KOPT-K1 (cell line): ENCODE results near the gene ACP7.
"Not testable (repeated sequence)": the region's sequence is repeated elsewhere in the genome, so short reads cannot be mapped to it uniquely, and the experiment has no call there.

ENCODE experiments used
- H3K27ac ChIP-seq: fragments of 200-600 bp; sonication (generic); 2 replicates; pipeline ENCODE4 v1.5.1; 2016; ENCODE audit warnings: antibody characterized with exemption, mild to moderate bottlenecking, low read depth, low read length; ENCODE audit not compliant: poor library complexity, severe bottlenecking
- H3K36me3 ChIP-seq: fragments of 200-600 bp; sonication (generic); 2 replicates; pipeline ENCODE4 v1.5.1; 2017; ENCODE audit warnings: antibody characterized with exemption, mild to moderate bottlenecking, low read length, moderate library complexity; ENCODE audit not compliant: insufficient read depth
- H3K9me3 ChIP-seq: fragments of 200-600 bp; sonication (generic); 2 replicates; pipeline ENCODE4 v1.5.1; 2017; ENCODE audit warnings: antibody characterized with exemption, low read length, mild to moderate bottlenecking; ENCODE audit not compliant: insufficient read depth, poor library complexity, severe bottlenecking

Gene ACP7

DNA sequence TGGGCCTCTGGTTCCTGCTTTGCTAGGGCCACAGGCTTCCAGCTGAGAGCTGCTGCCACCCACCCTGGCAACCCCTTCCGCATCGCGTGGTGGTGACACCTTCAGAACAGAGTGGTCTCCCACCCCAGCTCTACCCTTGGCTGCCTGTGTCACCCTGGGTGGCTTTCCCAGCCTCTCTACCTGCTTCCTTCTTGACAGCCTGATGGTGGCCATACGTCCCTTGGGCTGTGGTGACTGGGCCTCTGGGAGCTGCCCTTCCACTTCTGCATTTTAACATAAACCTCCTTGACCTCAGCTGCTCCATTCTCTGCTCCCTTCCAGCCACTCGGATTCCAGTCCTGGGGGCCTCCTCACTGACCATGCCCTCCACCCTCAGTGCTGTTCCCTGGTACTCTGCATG is 58.5 kb downstream of the ACP7 start:
- H3K9me3 ChIP-seq: no peaks in the 10 kb centered on the region
- no peak overlapping the region for H3K27ac ChIP-seq
- H3K36me3 ChIP-seq: no peaks in the 10 kb centered on the region

GRCh38 chr19:39143757-39144289 is 59.7 kb downstream of the ACP7 start:
- H3K9me3 ChIP-seq, H3K27ac ChIP-seq, H3K36me3 ChIP-seq: not testable (repeated sequence)

DNA sequence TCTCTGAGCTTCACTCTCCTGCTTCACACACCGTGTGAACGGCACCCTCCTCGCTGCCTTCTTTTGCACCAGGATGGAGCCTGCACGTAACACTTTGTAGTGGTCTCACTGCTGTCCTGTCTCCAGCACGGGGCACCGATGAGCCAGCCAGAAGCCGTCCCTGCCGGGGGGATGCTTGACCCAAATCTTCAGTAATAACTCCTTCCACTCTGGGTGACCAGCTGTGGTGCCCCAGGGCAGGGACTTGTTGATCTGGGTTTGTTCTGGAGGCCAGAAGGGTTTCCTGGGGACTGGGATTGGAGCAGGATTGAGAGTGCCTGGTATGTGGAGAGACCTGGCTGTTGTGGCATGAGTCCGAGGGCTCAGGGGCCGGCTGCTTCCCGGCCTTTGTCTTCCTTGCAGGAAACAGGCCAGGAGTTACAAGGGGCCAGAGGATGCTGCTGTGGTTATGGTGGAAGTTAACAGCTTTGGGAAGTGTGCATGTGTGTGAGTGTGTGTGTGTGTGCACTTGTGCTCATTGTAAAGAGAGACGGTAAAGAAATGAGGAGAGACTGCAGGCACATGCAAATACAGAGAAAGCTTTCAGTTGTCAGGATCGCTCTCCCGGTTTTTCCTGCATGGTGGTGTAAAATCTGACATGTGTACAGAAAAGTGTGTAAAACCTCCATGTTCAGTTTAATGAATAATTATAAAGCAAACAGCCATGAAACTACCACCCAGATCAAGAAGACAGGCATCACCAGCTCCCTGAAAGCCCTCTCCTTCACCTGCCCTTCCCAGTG is 60.3 kb downstream of the ACP7 start:
- no peak overlapping the region for H3K27ac ChIP-seq
- peaks cover 8% of the 10 kb centered on the region; the same call in 1 of the 2 replicates for H3K36me3 ChIP-seq
- H3K9me3 ChIP-seq: peaks cover 8% of the 10 kb centered on the region

DNA sequence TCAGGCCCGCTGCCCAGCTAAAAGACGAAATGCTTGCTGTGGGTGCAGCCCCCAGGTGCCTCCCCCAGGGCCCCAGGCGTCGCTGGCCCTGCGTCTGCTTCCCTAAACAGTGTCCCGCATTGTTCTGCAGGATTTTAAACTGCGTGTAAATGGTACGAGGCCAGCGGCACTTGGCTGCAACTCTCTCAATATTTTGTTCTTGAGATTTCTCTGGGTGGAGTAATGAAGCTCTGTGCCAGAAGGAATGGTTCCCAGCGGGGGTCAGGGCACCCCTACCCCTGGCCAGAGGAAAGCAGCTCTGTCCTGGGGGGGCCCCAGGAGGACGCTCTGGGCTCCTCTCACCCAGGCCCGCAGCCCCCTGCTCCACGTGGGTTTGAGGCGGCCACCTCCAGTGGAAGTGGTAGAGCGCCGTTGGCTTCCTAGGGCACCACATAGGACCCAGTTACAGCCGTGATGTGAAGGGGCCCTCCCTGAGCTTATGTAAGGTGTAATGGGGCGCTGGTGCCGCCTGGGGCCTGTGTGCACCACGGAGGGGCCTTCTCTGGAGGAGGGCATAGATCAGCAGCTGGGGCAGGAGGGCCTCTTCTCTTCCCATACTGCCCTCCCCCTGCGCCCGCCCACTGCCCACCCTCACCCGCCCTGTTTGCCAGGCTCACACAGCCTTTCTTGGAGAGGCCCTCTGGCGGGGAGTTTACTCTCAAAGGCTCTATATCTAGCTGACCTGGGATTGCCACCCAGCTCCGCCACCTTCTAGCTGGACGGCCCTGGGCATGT is 61.2 kb downstream of the ACP7 start:
- peaks cover 8% of the 10 kb centered on the region for H3K9me3 ChIP-seq
- peaks cover 8% of the 10 kb centered on the region; the same call in 1 of the 2 replicates for H3K36me3 ChIP-seq
- no peak overlapping the region for H3K27ac ChIP-seq

GRCh38 chr19:39146091-39146490 is 61.9 kb downstream of the ACP7 start:
- H3K27ac ChIP-seq: no peak overlapping the region
- peaks cover 8% of the 10 kb centered on the region; the same call in 1 of the 2 replicates for H3K36me3 ChIP-seq
- peaks cover 8% of the 10 kb centered on the region for H3K9me3 ChIP-seq

- peaks cover 8% of the 10 kb centered on the region for H3K9me3 ChIP-seq
- H3K27ac ChIP-seq: no peak overlapping the region
- peaks cover 8% of the 10 kb centered on the region; the same call in 1 of the 2 replicates for H3K36me3 ChIP-seq
These were observed 62.7 kb downstream of the ACP7 start for GRCh38 chr19:39146686-39147450.

DNA sequence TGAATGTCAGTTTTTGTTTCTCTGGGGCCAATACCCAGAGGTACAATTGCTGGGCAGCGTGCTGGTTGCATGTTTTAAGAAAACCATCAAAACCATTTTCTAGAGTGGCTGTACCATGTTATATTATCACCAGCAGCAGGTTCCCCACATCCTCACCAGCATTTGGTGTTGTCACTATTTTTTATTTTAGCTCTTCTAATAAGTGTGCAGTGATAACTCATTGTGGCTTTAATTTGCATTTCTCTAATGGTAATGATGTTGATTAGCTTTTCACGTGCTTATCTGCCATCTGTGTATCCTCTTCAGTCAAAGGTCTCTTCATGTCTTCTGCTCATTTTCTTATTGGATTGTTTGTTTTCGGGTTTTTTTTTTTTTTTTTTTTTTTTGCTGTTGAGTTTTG is 63.3 kb downstream of the ACP7 start:
- Histone ChIP-seq H3K36me3 (peaks cover 8% of the 10 kb centered on the region; the same call in 1 of the 2 replicates), H3K27ac (no peak overlapping the region)

DNA sequence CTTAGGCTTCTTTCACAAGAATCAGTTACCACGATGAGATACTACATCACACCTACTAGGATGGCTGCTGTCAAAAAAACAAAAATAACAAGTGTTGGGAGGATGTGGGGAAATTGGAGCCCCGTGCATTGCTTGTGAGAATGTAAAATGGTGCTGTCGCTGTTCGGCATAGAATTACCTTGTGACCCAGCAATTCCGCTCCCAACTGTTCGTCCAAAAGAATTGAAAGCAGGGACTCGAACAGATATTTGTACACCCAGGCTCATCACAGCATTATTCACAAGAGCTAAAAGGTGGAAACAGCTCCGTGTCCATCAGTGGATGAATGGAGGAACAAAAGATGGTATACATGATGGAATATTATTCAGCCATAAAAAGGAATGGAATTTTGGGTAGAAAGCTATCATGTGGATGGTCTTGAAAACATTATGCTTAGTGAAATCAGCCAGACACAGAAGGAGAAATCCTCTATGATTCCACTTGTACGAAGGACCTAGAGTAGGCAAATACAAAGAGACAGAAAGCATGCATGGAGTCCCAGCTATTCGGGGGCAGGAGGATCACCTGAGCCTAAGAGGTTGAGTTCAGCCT is 64.9 kb downstream of the ACP7 start:
- no peak overlapping the region for H3K27ac ChIP-seq
- peaks cover 8% of the 10 kb centered on the region for H3K9me3 ChIP-seq
- H3K36me3 ChIP-seq: peaks cover 8% of the 10 kb centered on the region; the same call in 1 of the 2 replicates

More for the DNA sequence above, 63.3 kb downstream of the ACP7 start:
- H3K9me3 ChIP-seq: peaks cover 8% of the 10 kb centered on the region

- peaks cover 8% of the 10 kb centered on the region; the same call in 1 of the 2 replicates for H3K36me3 ChIP-seq
- H3K27ac ChIP-seq: no peak overlapping the region
- peaks cover 8% of the 10 kb centered on the region for H3K9me3 ChIP-seq
These were observed 66.1 kb downstream of the ACP7 start for GRCh38 chr19:39150235-39150634.

DNA sequence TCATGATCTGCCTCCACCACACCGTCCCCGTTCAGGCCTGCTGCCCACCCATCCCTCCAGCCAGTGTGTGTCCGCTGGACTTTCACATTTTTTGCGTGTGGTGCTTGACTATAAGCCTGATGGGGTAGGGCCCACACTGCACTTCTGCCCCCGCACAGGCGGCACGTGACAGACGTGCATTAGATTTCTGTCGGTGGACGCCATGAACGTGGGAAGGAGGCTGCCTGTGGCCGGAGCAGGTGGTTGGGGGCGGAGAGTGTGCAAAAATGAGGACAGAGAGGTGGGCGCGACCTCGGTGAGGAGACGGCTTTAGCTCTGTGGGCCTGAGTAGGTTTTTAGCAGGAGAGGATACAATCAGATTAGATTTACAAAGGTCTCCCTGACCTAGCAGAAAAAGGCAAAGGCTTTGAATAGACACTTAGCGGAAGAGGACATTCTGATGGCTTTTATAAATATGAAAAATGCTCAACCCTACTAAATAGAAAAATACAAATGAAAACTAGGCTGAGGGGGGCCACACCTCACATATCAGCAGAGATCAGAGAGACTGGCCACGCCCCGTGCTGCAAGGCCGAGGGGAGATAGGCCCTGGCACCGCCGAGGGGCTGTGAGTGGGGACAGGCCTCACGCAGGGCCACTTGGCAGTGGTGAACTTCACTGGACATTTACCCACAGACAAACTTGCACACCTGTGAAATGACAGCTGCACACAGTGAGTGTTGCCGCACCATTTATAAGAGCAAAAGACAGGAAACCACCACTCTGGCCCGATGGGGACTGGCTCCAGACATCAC is 66.8 kb downstream of the ACP7 start:
- Histone ChIP-seq H3K36me3 (peaks cover 8% of the 10 kb centered on the region; the same call in 1 of the 2 replicates), H3K9me3 (peaks cover 8% of the 10 kb centered on the region), H3K27ac (no peak overlapping the region)

- peaks cover 8% of the 10 kb centered on the region for H3K9me3 ChIP-seq
- H3K27ac ChIP-seq: no peak overlapping the region
- H3K36me3 ChIP-seq: peaks cover 8% of the 10 kb centered on the region; the same call in 1 of the 2 replicates
These were observed 67.9 kb downstream of the ACP7 start for GRCh38 chr19:39152066-39152465.

DNA sequence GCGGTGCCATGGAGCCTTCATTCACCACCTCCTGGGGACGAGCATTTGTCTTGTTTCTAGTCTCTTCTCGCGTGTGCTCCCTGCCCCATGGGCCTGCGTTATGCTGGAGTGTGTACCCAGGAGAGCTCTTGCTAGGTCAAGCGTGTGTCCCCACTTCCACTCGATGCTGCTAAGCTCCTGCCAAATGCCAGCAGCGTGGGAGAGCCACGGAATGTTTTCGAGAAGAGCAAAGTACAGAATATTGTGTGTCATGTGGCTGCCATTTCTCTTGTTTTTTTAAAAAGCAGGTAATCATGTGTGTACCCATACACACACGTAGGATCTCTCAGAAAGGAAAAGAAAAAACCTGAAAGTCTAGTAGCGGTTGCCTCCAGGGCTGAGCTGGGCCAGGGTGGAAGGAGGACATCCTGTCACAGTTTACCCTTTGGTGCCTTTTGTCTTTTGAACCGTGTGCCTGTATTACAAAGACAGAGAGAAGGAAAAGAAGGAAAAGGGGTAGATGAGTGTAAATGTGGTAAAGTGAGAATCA is 70.0 kb downstream of the ACP7 start:
- Histone ChIP-seq H3K9me3 (peaks cover under 1% of the 10 kb centered on the region), H3K36me3 (peaks cover 2% of the 10 kb centered on the region; the same call in 1 of the 2 replicates), H3K27ac (no peak overlapping the region)

GRCh38 chr19:39154629-39155100 is 70.5 kb downstream of the ACP7 start:
- H3K36me3 ChIP-seq: no peaks in the 10 kb centered on the region
- no peaks in the 10 kb centered on the region for H3K9me3 ChIP-seq
- H3K27ac ChIP-seq: peak overlapping the region; percentile 13
